NB4 (cell line): ENCODE results near the gene MIER3.
"Not testable (repeated sequence)": the region's sequence is repeated elsewhere in the genome, so short reads cannot be mapped to it uniquely, and the experiment has no call there.

Source experiments
- DNase-seq: peaks from one replicate; pipeline ENCODE4 v3.0.0; 2010; ENCODE audit warnings: low read depth
- H3K4me3 ChIP-seq: one replicate; pipeline ENCODE4 v1.5.1; 2011; ENCODE audit warnings: mild to moderate bottlenecking, low read depth, low read length, moderate library complexity
- CTCF ChIP-seq: IDR thresholded peaks from one replicate; pipeline ENCODE4 v1.5.1; 2012; ENCODE audit warnings: low read depth, low read length
- MAX ChIP-seq: IDR thresholded peaks from 2 replicates; pipeline ENCODE4 v1.6.1; 2011; ENCODE audit warnings: low read depth, low read length
- MYC ChIP-seq: IDR thresholded peaks from 2 replicates; pipeline ENCODE4 v1.6.1; 2011; ENCODE audit warnings: low read depth, low read length
- POLR2A ChIP-seq: IDR thresholded peaks from 2 replicates; pipeline ENCODE4 v1.6.1; 2011; ENCODE audit warnings: mild to moderate bottlenecking; ENCODE audit not compliant: insufficient read length; ENCODE audit errors: extremely low read depth

Gene MIER3

GRCh38 chr5:56979968-56980367 is 28.0 kb upstream of the MIER3 start:
- H3K4me3 ChIP-seq = no peak overlapping the region
- no peak for TF ChIP-seq MAX
- no peak for TF ChIP-seq POLR2A
- DNase-seq = no peak

GRCh38 chr5:56979526-56979925 is 27.6 kb upstream of the MIER3 start:
- H3K4me3 ChIP-seq, DNase-seq: not testable (repeated sequence)

GRCh38 chr5:56977822-56978221 is 25.9 kb upstream of the MIER3 start:
- no peak for DNase-seq
- no peak overlapping the region for H3K4me3 ChIP-seq
- TF ChIP-seq POLR2A (no peak), MAX (no peak), MYC (no peak), CTCF (no peak)

GRCh38 chr5:56977021-56977420 is 25.1 kb upstream of the MIER3 start:
- DNase-seq = no peak
- H3K4me3 ChIP-seq = no peak overlapping the region
- TF ChIP-seq CTCF (no peak), POLR2A (no peak)

GRCh38 chr5:56974241-56974640 is 22.3 kb upstream of the MIER3 start:
- H3K4me3 ChIP-seq = no peak overlapping the region
- no peak for DNase-seq
- no peak for TF ChIP-seq MYC
- TF ChIP-seq POLR2A = no peak
- TF ChIP-seq CTCF = no peak
- TF ChIP-seq MAX = no peak

- no peak for DNase-seq
- H3K4me3 ChIP-seq = no peak overlapping the region
- TF ChIP-seq CTCF = no peak
- no peak for TF ChIP-seq MYC
- no peak for TF ChIP-seq MAX
- no peak for TF ChIP-seq POLR2A
Measured at GRCh38 chr5:56973473-56973872, 21.6 kb upstream of the MIER3 start.

- no peak for DNase-seq
- no peak overlapping the region for H3K4me3 ChIP-seq
- no peak for TF ChIP-seq CTCF
- TF ChIP-seq MAX = no peak
- no peak for TF ChIP-seq POLR2A
- no peak for TF ChIP-seq MYC
Measured at GRCh38 chr5:56971275-56971674, 19.4 kb upstream of the MIER3 start.
